Colon (tissue), 2 donors: ENCODE results near the gene SUGP2.
"Not testable (repeated sequence)": the region's sequence is repeated elsewhere in the genome, so short reads cannot be mapped to it uniquely, and the experiment has no call there.

ENCODE experiments used
- FAIRE-seq: peaks from 2 replicates; lab custom pipeline; 2012; peaks lifted over from hg19 to GRCh38; lab: Jason Lieb, UNC
- donor health status: control.
- donor health status: control.

Gene SUGP2

DNA sequence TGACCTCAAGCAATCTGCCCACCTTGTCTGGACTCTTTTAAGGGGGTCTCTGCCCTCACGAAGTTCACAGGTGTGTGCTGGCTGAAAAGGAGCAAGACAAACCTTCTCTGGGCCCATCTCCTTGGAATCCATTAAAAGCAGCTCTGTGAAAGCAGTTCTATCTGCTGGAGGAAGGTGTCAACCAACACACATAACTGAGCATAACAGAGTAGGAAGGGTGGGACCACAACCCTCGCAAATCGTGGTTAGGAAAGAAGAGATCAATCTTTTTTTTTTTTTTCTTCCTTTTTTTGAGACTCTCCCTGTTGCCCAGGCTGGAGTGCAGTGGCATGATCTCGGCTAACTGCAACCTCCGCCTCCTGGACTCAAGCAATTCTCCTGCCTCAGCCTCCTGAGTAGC lies 1.4 kb downstream of the SUGP2 start:
- no peak for FAIRE-seq

DNA sequence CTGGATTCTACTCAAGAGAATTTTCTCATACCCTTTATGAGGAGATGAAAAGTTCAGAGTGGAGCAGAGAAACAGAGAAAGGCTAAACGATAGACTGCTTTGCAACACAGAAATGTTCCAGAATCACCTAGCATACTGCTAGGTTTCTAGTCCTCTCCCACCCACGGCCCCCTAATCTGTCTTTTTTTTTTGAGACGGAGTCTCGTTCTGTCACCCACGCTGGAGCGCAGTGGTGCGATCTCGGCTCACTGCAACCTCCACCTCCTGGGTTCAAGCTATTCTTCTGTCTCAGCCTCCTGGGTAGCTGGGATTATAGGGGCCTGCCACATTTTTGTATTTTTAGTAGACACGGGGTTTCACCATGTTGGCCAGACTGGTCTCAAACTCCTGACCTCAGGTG lies 4.8 kb downstream of the SUGP2 start:
- no peak for FAIRE-seq

DNA sequence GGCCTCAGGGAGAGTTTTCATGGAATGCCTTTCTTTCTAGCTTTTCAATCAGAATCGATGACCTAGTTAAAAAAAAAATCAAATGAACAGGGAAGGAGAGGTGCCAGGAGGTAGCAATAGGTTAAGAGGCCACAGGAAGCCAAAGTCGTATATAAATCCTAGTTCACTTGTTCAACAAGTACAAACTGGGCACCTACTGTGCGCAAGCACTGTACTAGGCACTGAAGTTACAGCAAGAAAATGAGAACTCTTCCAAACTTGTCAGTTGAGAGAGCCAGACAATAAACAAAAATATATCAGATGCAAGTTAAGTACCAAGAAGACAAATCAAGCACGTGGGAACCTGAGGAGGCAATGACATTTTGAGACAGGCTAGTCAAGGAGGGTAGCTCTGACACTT lies 6.1 kb downstream of the SUGP2 start:
- FAIRE-seq: no peak

DNA sequence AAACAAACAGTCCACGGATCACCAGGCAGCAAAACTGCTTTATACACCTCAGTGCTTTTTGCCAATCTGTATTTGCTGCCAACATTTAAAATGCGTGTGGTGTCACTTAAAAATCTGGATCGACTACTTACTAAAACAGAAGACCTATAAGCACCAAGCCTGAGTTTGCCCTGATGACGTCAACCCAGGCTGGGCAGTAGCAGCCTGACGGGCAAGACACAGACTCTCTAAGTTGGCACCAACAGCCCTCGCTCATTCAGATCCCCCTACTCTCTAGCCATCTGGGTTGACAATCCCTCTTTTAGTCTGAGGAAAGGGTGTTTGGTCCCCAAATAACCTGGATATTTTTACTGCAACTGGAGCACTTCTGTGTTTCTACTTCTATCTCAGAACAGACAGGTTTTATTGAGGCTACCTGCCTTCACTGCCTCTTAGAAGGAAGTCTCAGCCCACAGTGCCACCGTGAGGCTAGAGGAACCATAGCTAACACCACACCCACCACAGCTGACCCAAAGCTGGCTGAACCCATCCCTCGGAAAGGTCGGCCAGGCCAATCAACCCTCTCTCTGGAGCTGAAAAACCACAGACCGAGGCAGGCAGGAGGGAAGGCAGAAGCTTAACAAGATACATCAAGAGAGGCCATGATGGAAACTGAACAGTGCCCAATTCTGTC lies 6.9 kb downstream of the SUGP2 start:
- FAIRE-seq: no peak

DNA sequence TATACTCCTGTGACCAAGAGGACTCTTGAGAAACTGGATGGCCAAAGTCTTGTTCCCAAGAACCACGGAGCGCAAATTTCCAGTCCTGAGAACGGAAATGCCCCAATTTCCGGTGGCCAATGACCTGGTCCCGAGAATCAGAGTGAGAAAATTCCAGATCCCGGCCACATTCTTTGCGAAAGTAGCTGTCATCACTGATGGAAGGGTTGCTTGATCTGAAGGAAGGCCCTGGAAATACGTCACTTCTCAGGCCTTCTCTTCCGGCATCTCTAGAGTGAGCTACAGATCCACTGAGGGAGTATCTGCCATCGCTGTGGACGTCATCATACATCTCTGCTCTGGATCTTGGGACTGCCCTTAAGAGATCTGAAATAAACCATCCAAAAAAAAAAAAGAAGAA lies 7.5 kb downstream of the SUGP2 start:
- no peak for FAIRE-seq

DNA sequence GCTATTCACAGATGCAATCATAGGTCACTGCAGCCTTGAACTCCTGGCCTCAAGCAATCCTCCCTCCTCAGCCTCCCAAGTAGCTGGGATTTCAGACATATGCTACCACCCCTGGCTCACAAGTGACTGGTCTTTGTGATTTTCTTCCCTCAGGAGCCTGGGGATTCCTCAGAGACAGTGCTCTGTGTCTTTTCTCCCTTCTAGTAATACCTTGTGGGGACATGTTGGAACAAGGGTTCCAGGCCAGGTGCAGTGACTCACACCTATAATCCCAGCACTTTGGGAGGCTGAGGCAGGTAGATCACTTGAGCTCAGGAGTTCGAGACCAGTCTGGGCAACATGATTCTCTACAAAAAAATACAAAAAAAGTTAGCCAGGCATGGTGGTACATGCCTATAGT lies 9.9 kb downstream of the SUGP2 start:
- not testable (repeated sequence) for FAIRE-seq

DNA sequence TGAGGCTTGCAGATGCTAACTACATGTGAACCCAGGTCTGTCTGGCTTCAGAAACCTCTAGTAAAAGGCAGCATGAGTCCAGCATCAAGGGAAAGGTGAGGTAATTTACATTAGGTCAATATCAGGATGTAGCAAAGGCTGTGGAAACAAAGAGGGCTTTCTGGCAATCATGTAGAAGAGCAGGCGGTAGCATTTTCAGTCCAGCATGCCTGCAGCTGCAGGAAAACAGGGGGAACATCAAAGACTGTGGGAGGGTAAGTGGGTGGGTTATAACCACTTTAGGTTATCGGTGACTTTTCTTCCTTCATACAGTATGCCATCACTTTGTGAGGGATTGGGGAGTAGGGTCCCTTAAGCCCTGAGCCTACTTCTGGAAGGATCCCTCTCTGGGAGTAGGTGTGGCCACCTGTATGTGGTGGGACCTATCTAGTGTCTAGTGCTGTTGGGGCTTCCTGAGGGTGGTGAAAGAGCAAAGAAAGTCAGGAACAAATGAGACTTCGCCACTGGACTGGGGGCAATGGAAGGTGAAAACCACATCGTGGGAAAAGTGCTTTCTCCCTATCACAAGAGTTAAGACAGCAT lies 10.8 kb downstream of the SUGP2 start:
- no peak for FAIRE-seq

DNA sequence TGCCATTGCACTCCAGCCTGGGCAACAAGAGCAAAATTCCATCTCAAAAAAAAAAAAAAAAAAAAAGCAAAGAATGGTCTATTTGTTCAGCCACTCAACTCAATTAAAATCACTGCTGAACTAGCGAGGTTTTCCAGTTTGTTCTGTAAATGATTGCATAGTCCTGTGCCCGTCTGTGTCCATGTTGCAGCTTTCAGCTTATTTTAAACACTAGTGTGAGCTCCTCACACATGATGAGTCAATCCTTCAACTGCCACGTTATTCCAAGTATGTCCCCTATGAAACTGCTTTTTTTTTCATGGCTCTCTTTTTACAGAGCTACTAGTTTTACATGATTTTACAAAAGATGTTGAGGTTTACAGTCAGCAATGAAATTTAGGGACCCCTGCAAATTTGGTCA lies 12.2 kb downstream of the SUGP2 start:
- FAIRE-seq: no peak

DNA sequence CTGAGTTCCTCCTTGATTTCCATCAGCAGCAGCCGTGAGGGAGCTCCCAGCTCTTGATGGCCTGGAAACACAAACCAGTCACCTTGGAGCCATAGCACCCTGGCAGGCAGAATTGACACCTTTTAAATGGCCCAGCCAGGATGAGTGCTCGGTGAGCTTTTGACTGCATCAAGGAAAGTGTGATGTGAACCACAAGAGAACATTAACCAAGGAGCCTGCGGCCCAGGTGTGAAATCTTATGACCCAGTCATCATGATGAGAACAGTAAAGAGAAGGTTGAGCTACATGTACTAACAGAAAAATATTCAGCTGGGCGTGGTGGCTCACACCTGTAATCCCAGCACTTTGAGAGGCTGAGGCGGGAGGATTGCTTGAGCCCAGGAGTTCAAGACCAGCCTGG lies 22.8 kb downstream of the SUGP2 start:
- no peak for FAIRE-seq

DNA sequence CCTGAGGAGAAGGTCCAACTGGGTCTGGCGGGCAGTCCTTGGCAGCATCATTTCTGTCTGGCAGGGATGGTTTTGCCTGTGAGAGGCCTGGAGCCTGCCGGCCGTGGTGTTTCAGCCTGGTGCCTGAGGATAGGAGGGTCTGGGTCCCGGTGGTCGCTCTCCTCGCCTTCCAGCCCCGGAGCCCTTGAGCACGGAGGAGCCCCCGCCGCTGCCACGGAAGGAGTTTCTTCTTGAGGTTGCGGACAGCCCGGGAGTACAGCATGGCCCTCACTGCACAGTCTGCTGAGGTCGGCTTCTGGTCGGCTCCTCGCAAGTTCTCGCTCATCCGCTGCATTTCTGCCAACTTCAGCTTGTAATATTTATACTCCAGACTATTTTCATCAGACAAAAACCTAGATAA lies 23.4 kb downstream of the SUGP2 start:
- no peak for FAIRE-seq

DNA sequence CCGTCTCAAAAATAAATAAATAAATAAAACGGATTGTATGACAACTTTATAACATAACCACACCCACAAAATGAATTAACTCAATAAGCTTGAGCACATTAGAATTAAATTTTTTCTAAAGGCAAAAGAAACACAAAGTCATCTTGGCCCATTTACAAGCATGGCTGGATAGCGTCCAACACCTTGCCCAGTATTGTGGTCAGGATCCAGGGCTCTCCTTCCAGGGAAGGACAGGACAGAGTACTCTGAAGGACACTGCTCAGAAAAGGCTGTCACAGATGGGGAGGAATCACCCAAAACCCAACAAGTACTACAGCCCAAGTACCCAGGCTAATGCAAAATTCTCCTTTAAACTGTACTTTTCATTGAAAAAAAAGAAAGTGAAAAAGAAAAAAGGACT lies 27.1 kb downstream of the SUGP2 start:
- no peak for FAIRE-seq

DNA sequence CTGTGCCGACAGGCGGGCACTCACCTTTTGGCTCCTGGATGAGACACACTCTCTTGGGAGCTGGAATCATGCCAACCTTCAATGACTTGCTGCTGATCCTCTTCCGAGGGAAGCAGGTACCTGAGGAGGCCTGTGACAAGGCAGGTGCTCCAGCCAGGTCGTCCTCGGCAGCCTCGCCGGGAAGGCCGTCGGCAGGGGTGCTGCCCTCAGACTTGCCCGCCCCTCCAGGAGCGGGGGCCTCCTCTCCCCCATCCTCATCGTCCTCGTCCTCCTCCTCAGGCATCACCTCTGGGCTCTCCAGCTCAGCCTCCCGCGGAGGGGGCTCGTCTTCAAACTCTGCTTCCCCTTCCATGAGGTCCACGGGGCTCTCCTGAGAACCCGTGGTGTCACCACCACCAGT lies 29.2 kb downstream of the SUGP2 start:
- FAIRE-seq: no peak

DNA sequence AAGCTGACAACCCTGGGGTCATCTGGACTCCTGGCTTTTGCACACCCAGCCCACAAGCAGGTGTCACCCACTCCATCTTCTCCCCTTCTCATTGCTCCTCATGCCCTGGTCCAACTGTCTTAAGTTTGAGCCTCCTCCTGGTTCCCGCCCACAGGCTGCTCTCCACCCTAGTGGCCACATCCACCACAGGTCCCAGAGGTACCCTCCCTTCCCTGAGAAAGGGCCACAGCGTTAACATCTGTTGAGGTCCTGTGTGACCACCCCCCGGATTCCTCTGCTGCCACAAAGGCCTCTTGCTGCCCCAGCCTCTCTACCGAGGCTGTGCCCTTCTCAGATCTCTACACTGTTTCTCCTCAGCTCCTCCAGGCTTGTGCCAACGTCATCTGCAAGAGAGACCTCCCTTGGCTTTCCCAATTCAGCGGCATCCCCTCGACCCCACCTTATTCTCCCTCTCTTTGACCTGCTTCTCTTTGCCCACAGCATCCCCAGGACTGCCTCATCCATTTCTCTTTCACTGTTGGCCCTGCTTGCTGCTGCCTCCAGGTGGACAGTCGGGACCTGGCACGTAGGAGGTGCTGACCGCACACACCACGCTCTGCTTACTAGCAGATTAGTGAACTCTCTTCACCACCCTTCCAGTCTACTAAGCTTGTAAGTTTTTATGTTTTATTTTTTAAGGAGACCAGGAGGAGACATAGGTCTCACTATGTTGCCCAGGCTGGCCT lies 33.3 kb downstream of the SUGP2 start:
- FAIRE-seq: no peak

DNA sequence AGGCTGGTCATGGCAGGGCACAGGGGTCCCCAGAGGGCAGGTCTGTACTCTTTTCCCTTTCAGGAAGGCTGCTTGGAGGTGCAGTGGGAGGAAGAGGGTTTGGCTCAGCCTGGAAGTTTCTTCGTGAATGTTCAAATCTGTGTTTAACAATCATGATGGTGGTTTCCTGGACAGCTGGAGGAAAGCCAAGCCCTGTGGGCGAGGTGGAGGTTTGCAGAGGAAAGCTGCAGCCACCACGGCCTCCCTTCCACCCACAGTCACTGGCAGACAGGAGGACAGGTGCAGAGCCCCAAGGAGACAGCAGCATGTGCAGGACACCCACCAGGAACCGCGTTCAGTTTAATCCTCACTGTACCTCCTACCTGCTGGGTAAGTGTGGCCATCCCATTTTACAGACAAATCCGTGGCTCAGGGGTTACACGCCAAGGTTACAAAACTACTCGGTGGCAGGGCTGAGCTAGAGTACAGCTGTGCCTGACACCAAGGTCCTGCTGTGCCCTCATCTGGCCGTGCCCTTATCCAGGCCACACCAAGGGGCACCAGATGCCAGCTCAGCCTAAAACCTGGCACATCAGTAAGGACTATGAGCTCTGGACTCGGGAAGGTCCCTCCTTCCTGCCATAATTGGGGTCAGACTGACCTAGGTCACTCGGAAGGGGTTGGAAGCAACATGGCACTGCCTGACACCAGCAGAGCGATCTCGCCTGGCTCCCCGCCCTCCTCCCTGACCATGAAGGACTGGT lies 34.1 kb downstream of the SUGP2 start:
- no peak for FAIRE-seq

DNA sequence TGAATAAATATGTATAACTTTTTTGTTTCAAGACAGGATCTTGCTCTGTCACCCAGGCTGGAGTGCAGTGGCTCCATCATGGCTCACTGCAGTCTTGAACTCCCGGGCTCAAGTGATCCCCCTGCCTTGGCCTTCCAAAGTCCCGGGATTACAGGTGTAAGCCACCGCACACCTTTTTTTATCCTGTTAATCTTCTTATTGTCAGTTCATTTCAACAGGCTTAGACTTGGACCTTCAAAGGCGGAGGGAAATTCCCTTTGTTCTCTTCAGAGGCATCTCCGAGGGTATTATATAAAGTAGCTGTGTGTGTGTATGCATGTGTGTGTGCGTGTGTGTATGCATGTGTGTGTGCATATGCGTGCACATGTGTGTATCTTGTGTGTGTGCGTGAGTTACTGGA lies 35.0 kb downstream of the SUGP2 start:
- no peak for FAIRE-seq

DNA sequence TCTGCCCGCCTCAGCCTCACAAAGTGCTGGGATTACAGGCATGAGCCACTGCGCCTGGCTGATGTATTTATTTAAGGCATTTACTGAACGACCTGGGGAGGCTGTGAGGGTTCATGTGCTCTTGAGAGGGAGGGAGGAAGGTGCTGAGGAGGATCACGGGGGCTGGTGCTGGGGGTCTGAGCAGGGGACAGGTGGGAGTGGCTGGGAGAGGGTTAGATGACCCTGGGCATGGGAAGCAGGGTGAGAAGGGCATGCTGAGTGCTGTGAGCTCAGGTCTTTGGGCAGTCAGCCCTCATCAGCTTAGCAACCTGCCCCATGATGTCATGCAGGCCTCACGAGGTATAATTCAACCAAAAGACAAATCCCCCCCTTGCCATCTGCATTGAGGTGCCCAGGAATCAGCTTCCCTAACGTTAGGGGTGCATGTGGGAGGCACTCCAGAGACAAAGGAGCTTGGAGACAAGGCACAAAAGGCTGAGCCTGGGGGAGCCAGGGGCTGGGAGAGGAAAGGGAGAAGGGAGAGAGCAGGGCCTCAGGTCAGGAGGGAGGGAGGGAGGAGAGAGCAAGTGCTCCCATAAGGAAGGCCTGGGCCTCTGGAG lies 36.4 kb downstream of the SUGP2 start:
- no peak for FAIRE-seq

DNA sequence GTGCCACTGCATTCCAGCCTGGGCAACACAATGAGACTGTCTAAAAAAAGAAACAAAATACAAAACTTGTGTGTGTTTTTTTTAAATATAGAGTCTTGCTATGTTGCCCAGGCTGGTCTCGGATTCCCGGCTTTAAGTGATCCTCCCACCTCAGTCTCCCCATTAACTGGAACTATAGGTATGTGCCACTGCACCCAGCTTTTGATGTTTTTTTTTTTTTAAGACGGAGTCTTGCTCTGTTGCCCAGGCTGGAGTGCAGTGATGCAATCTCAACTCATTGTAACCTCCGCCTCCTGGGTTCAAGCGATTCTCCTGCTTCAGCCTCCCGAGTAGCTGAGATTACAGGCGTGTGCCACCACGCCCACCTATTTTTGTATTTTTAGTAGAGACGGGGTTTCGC lies 37.0 kb downstream of the SUGP2 start:
- no peak for FAIRE-seq

DNA sequence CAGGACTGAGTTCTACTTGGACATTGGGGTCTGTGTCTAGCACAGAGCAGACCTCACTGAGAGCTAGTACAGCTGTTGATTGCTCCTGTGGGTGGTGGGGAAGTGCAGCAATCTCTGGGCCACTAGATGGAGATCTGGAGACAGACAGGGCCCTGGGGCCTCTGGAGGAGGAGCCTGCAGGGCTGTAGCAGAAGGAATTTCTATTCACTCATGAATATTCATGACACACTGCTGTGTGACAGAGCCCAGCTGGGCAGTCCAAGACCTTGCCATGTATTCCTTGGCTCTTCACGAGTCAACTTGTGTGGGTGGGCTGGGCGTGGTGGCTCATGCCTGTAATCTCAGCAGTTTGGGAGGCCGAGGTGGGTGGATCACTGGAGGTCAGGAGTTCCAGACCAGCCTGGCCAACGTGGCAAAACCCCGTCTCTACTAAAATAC lies 37.5 kb downstream of the SUGP2 start:
- no peak for FAIRE-seq

DNA sequence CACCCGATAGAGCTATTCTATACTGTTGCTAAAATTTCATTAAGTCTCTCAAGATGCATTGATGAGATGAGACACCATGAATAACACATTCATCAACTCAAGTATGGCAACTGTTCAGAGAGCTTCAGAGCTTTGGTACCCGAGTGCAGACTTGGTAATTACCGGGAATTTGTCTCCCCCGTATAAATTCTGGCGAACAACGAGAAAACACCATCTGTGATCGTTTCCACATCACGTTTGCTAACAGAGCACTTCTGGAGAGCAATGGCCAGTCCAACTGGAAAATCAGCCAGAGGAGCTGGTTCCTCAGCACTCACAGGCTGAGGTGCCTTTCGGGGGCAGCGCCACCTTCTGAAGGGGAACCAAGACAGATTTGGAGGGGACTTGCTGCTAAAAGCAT lies 40.2 kb downstream of the SUGP2 start:
- FAIRE-seq: no peak

DNA sequence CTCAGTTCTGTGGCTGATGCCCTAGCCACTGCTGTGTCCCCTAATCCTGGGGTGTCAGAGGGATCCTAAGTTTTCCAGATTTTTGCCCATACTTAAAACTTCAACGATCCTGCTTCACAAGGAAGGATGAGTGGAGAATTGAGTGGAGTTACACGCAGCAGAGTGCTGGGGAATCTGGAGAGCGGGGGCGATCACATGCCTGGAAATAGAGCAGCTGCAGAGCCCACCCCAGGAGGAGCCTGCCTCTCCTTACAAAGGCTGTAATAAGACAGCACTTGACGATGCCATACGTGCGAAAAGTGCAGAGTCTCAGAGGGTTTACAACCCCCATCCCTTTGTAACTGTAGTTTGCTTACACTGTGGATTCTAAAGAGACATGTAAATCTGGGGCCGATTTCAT lies 40.6 kb downstream of the SUGP2 start:
- FAIRE-seq: no peak

DNA sequence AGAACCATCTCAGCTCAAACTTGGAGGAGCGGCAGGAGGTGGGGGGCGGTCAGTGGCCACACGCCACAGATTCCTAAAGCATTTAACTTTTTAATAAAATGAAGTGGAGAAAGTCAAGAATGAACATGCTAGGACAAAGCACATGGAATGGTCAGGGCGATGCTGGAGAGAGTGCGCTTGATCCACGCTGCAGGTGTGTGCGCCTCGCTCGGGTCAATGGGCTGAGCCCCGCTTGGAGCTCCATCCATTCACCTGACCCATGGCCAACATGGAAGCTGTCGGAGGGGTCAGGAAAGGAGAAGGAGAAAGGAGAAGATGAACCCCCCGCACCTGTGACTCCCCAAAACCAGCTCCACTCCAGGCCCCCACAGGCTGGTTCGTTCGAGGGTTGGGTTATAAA lies 41.8 kb downstream of the SUGP2 start:
- FAIRE-seq: no peak

DNA sequence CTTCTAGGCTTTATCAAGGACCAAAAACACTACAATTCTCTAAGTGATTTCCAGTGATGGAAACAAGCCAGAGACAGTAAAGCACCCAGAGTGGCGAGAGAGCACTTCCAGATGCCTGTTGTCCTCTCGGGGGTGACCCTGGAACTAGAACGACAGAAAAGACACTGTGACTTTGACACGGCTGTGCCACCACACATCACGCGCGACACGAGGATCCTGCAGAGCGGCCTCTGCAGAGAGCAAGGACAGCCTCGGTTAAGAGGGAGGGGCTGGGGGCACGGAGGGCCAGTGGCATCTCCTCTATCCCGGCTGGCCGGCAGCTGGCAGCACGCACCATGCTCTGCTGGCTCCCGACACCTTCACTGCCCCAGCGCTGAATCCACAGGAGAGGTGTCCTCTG lies 42.3 kb downstream of the SUGP2 start:
- FAIRE-seq: no peak
